22Rv1 (cell line): ENCODE measurements around the gene IL2RA.

Experiments
- H3K27ac ChIP-seq: fragments of 450-650 bp; 2 replicates; pipeline ENCODE4 v1.5.1; 2017
- ZFX ChIP-seq: fragments of 450-650 bp; IDR thresholded peaks from 2 replicates; pipeline ENCODE4 v1.6.1; 2017; ENCODE audit warnings: antibody characterized with exemption, borderline replicate concordance
- TF ChIP-seq, protein P1 (sequence below): fragments of 450-650 bp; IDR thresholded peaks from 2 replicates; pipeline ENCODE4 v1.5.1; 2017; ENCODE audit warnings: mild to moderate bottlenecking

The IL2RA gene

DNA sequence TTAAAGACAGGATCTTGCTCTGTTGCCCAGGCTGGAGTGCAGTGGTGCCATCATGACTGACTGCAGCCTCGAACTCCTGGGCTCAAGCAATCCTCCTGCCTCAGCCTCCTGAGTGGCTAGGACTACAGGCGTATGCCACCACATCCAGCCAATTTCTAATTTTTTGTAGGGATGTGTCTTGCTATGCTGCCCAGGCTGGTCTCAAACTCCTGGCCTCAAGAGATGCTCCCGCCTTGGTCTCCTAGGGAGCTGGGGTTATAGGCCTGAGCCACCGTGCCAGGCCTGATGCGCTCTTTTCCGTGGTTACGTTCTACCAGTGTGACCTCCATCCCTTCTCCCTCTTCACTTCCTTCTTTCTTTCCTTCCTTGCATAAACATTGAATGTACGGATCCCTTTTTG lies 50.6 kb downstream of the IL2RA start:
- TF ChIP-seq, protein P1, sequence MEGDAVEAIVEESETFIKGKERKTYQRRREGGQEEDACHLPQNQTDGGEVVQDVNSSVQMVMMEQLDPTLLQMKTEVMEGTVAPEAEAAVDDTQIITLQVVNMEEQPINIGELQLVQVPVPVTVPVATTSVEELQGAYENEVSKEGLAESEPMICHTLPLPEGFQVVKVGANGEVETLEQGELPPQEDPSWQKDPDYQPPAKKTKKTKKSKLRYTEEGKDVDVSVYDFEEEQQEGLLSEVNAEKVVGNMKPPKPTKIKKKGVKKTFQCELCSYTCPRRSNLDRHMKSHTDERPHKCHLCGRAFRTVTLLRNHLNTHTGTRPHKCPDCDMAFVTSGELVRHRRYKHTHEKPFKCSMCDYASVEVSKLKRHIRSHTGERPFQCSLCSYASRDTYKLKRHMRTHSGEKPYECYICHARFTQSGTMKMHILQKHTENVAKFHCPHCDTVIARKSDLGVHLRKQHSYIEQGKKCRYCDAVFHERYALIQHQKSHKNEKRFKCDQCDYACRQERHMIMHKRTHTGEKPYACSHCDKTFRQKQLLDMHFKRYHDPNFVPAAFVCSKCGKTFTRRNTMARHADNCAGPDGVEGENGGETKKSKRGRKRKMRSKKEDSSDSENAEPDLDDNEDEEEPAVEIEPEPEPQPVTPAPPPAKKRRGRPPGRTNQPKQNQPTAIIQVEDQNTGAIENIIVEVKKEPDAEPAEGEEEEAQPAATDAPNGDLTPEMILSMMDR, result no peak
- no peak for TF ChIP-seq ZFX
- H3K27ac ChIP-seq, result no peak overlapping the region

DNA sequence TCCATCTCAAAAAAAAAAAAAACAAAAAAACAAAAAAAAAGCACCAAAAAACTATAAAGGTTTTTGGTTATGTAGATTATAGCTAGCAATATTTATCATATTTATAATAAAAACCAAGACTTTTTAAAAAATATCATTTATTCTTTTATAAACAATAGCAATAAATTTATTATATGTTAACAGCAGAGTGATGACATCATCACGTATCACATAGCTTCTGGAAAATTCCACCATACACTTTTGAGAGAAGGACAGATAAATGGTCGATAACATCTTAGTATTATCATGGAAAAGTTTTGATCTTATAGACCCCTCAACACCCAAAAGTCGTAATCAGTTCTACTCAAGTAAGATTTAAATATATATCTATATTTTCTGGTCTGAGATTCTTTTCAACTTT lies 51.6 kb downstream of the IL2RA start:
- no peak overlapping the region for H3K27ac ChIP-seq
- TF ChIP-seq ZFX, result no peak
- TF ChIP-seq, protein P1, result no peak

DNA sequence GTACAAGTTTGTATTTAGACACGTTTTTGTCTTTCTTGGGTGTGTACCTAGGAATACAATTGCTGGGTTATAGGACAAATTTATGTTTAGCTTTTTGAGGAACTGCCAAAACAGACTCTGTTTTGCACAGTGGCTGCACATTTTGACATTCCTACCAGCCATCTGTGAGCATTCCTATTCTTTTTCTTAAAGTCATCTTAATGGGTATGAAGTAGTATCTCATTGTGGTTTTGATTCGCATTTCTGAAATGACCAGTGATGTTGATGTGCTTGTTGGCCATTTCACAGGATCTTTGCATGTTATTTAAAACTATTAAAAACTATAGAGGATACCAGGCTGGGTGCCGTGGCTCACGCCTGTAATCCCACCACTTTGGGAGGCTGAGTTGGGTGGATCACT lies 52.2 kb downstream of the IL2RA start:
- no peak overlapping the region for H3K27ac ChIP-seq
- TF ChIP-seq, protein P1, result no peak
- no peak for TF ChIP-seq ZFX

DNA sequence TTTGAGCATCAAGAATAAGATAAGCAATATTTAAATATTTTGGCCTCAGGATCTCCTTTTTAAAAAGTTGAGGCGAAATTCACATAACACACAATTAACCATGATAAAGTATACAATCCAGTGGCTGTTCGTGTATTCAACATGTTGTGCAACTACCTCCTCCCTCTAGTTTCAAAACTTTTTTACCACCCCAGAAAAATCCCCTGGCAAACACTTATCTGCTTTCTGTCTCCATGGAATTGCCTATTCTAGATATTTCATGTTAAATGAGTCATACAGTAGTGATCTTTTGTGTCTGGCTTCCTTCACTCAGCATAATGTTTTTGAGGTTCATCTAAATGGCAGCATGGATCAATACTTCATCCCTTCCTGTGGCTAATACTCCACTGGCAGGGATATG lies 53.0 kb downstream of the IL2RA start:
- TF ChIP-seq, protein P1, result no peak
- TF ChIP-seq ZFX, result no peak
- H3K27ac ChIP-seq, result no peak overlapping the region

DNA sequence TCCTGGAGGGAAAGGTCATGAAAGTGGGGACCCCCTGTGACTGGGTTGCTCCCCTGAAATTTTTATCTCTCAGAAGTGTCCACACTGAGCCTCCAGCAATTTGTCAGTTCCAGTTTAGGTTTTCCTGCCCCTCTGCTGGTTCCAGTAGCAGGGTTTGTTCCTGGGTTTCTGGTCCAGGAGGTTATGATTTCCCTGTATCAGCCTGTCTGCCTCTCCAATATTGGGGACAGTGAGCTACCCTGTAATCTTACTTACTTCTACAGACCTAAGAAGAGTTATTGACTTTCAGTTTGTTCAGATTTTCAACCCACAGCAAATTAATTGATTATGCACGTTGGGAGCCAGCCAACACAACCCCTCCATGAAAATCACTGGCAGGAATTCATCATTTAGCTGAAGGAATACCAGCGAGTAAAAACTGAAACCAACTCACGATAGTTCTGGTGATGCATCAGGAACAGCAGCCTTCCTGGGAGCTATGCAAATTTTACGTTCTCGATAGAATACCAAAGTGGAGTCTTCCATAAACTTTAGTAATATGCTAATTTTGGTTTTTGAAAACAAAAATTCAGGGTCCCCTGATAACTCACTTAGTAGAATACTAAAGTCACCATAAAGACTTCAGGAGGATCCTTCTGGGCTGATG lies 53.5 kb downstream of the IL2RA start:
- H3K27ac ChIP-seq, result no peak overlapping the region
- no peak for TF ChIP-seq ZFX
- TF ChIP-seq, protein P1, result no peak

DNA sequence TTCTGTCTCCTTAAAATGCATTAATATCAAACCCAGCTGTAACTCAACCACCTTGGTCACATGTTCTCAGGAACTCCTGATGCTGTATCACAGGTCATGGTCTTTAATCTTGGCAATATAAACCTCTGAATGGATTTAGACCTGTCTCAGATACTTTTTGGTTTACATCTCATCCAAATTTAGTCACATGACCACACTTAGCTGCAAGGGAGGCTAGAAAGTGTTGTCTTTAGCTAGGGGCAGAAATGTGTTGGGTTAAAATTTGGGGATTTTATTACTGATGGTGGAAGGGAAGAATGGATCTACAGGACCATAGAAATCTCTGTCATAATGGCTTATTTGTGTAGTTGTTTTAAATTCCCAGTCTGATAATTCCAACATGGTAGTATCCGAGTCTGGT lies 55.2 kb downstream of the IL2RA start:
- no peak for TF ChIP-seq ZFX
- TF ChIP-seq, protein P1, result no peak
- H3K27ac ChIP-seq, result no peak overlapping the region

DNA sequence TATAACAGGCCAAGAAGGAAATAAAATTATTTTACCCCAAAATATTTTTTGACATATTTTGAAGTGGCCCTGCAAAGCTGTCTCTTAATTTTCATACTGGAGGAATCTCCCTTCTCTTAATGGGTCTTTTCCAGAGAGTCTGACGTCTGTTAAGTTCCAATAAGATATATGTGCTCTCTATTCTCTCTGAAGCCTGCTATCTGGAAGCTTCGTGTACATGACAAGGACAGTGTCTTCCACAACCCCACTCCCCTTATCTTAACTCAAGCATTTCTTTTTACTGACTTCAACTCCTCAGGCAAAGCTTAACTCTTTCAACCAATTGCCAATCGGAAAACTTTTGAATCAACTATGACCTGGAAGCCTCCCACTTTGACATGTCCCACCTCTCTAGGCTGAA lies 55.6 kb downstream of the IL2RA start:
- no peak for TF ChIP-seq ZFX
- TF ChIP-seq, protein P1, result no peak
- no peak overlapping the region for H3K27ac ChIP-seq
